Skeletal muscle cell (primary cell): ENCODE data around the gene GCM1.

Experiments used
- DNase-seq: peaks from one replicate; pipeline ENCODE4 v3.0.0-alpha.2; 2010; ENCODE audit warnings: low read depth
- H3K4me3 ChIP-seq: 2 replicates; pipeline ENCODE4 v1.5.1; 2011; ENCODE audit warnings: low read depth, mild to moderate bottlenecking, control low read depth, low read length, moderate library complexity

The GCM1 gene

GRCh38 chr6:53154794-53155193 is 6.2 kb upstream of the GCM1 start:
- peak; percentile 32 for DNase-seq
- H3K4me3 ChIP-seq: no peak overlapping the region

GRCh38 chr6:53154071-53154470 is 5.4 kb upstream of the GCM1 start:
- DNase-seq: no peak
- no peak overlapping the region for H3K4me3 ChIP-seq

- DNase-seq: no peak
- no peak overlapping the region for H3K4me3 ChIP-seq
Measured at GRCh38 chr6:53152576-53152975, 3.9 kb upstream of the GCM1 start.

GRCh38 chr6:53151676-53152075 is 3.0 kb upstream of the GCM1 start:
- H3K4me3 ChIP-seq: no peak overlapping the region
- no peak for DNase-seq

- no peak overlapping the region for H3K4me3 ChIP-seq
- no peak for DNase-seq
Measured at GRCh38 chr6:53144802-53145201, 3.8 kb downstream of the GCM1 start.

- no peak for DNase-seq
- no peak overlapping the region for H3K4me3 ChIP-seq
Measured at GRCh38 chr6:53143710-53144109, 4.9 kb downstream of the GCM1 start.

GRCh38 chr6:53142810-53143209 is 5.8 kb downstream of the GCM1 start:
- no peak overlapping the region for H3K4me3 ChIP-seq
- DNase-seq: no peak

- H3K4me3 ChIP-seq: no peak overlapping the region
- DNase-seq: no peak
Measured at GRCh38 chr6:53139841-53140413, 8.7 kb downstream of the GCM1 start.

GRCh38 chr6:53136000-53136609 is 12.5 kb downstream of the GCM1 start:
- no peak for DNase-seq
- no peak overlapping the region for H3K4me3 ChIP-seq

GRCh38 chr6:53134601-53135235 is 13.9 kb downstream of the GCM1 start:
- DNase-seq: no peak

GRCh38 chr6:53133961-53134360 is 14.7 kb downstream of the GCM1 start:
- DNase-seq: no peak
- H3K4me3 ChIP-seq: no peak overlapping the region

More at GRCh38 chr6:53134601-53135235, 13.9 kb downstream of the GCM1 start:
- H3K4me3 ChIP-seq: no peak overlapping the region

- no peak for DNase-seq
- H3K4me3 ChIP-seq: no peak overlapping the region
Measured at GRCh38 chr6:53130569-53131290, 17.9 kb downstream of the GCM1 start.

GRCh38 chr6:53128842-53129241 is 19.8 kb downstream of the GCM1 start:
- no peak overlapping the region for H3K4me3 ChIP-seq
- no peak for DNase-seq

GRCh38 chr6:53125276-53125675 is 23.4 kb downstream of the GCM1 start:
- no peak for DNase-seq
- H3K4me3 ChIP-seq: no peak overlapping the region

- no peak for DNase-seq
- H3K4me3 ChIP-seq: no peak overlapping the region
Measured at GRCh38 chr6:53124131-53124800, 24.4 kb downstream of the GCM1 start.

- no peak for DNase-seq
- H3K4me3 ChIP-seq: no peak overlapping the region
Measured at GRCh38 chr6:53119772-53120409, 28.8 kb downstream of the GCM1 start.

GRCh38 chr6:53119349-53119748 is 29.3 kb downstream of the GCM1 start:
- H3K4me3 ChIP-seq: no peak overlapping the region
- no peak for DNase-seq

- H3K4me3 ChIP-seq: no peak overlapping the region
- DNase-seq: no peak
Measured at GRCh38 chr6:53115741-53116140, 32.9 kb downstream of the GCM1 start.

GRCh38 chr6:53115113-53115512 is 33.5 kb downstream of the GCM1 start:
- no peak overlapping the region for H3K4me3 ChIP-seq
- no peak for DNase-seq

- H3K4me3 ChIP-seq: no peak overlapping the region
- DNase-seq: no peak
Measured at GRCh38 chr6:53113742-53114141, 34.9 kb downstream of the GCM1 start.
